Measurements from ENCODE around the gene TMPRSS4. TPM values are rescaled to one million over a fixed set of nuclear protein-coding genes. Genes with fewer than 3 reads are reported as not detected.
A peak's percentile ranks its signal among the peaks of the same experiment; 100 is the strongest.

The TMPRSS4 gene
- total and polyA plus RNA-seq, 2 of the 13 experiments (the other 11 are each of a cell fraction or from before 2014, with no cell fraction given): 0.32 TPM; not detected in 1

- TF ChIP-seq STAT5B (CRISPR knock-in tag; IDR thresholded peaks at IDR 0.05) (no peak), LBX2 (CRISPR knock-in tag; IDR thresholded peaks at IDR 0.05; ENCODE audit: borderline replicate concordance) (no peak), ZBTB20 (CRISPR knock-in tag; IDR thresholded peaks at IDR 0.05; ENCODE audit: borderline replicate concordance, low read depth) (no peak), ZNF557 (CRISPR knock-in tag; IDR thresholded peaks at IDR 0.05) (no peak), RXRA (CRISPR knock-in tag; IDR thresholded peaks at IDR 0.05) (0 out of 2 replicates have a peak, but pooled peaks have one; percentile 26), MTA1 (CRISPR knock-in tag; IDR thresholded peaks at IDR 0.05; ENCODE audit: borderline replicate concordance) (no peak; the same call in 1 of the 2 replicates), ZNF367 (CRISPR knock-in tag; IDR thresholded peaks at IDR 0.05; ENCODE audit: borderline replicate concordance) (no peak), TERF1 (CRISPR knock-in tag; IDR thresholded peaks at IDR 0.05) (no peak), PHB2 (IDR thresholded peaks at IDR 0.05; ENCODE audit: partially characterized antibody) (no peak), ZNF816 (CRISPR knock-in tag; IDR thresholded peaks at IDR 0.05; ENCODE audit: borderline replicate concordance) (no peak), PAX8 (CRISPR knock-in tag; IDR thresholded peaks at IDR 0.05; ENCODE audit: borderline replicate concordance) (no peak), CBX2 (IDR thresholded peaks at IDR 0.05; ENCODE audit: low read depth, low read length) (no peak), CBX2 (CRISPR knock-in tag; IDR thresholded peaks at IDR 0.05; ENCODE audit: low read depth) (no peak), ZNF12 (CRISPR knock-in tag; IDR thresholded peaks at IDR 0.05) (peak; percentile 33; the same call in 1 of the 2 replicates), ZSCAN12 (CRISPR knock-in tag; IDR thresholded peaks at IDR 0.05) (no peak), TARDBP (CRISPR knock-in tag; IDR thresholded peaks at IDR 0.05) (no peak), BRD4 (CRISPR knock-in tag; IDR thresholded peaks at IDR 0.05) (no peak), EZH2 (conservative IDR thresholded peaks at IDR 0.05; ENCODE audit: low read depth, low read length) (no peak), BRF2 (CRISPR knock-in tag; IDR thresholded peaks at IDR 0.05) (no peak), NFATC3 (CRISPR knock-in tag; IDR thresholded peaks at IDR 0.05) (no peak), FOXA3 (CRISPR knock-in tag; IDR thresholded peaks at IDR 0.05) (no peak), ZNF878 (CRISPR knock-in tag; IDR thresholded peaks at IDR 0.05) (no peak), ZFP62 (CRISPR knock-in tag; IDR thresholded peaks at IDR 0.05) (no peak), PBX2 (CRISPR knock-in tag; IDR thresholded peaks at IDR 0.05) (no peak), ZNF430 (CRISPR knock-in tag; IDR thresholded peaks at IDR 0.05) (no peak; the same call in 1 of the 2 replicates), WIZ (CRISPR knock-in tag; IDR thresholded peaks at IDR 0.05) (no peak), ZNF333 (CRISPR knock-in tag; IDR thresholded peaks at IDR 0.05; ENCODE audit: borderline replicate concordance) (no peak; the same call in 1 of the 2 replicates), KAT8 (CRISPR knock-in tag; IDR thresholded peaks at IDR 0.05) (peak; percentile 29; the same call in 1 of the 2 replicates), MEF2D (CRISPR knock-in tag; IDR thresholded peaks at IDR 0.05) (no peak)
Measured at GRCh38 chr11:118145285-118146227, 68.7 kb downstream of the TMPRSS4 start (continued).

All from HepG2 (cell line).